ENCODE measurements around the gene PTTG1IP. TPM values are rescaled to one million over a fixed set of nuclear protein-coding genes. Genes with fewer than 3 reads are reported as not detected.
"Not testable (repeated sequence)": the region's sequence is repeated elsewhere in the genome, so short reads cannot be mapped to it uniquely, and the experiment has no call there.

The PTTG1IP gene
- polyA plus RNA-seq, 4 donors: 187 to 301 (median 285) TPM

DNA sequence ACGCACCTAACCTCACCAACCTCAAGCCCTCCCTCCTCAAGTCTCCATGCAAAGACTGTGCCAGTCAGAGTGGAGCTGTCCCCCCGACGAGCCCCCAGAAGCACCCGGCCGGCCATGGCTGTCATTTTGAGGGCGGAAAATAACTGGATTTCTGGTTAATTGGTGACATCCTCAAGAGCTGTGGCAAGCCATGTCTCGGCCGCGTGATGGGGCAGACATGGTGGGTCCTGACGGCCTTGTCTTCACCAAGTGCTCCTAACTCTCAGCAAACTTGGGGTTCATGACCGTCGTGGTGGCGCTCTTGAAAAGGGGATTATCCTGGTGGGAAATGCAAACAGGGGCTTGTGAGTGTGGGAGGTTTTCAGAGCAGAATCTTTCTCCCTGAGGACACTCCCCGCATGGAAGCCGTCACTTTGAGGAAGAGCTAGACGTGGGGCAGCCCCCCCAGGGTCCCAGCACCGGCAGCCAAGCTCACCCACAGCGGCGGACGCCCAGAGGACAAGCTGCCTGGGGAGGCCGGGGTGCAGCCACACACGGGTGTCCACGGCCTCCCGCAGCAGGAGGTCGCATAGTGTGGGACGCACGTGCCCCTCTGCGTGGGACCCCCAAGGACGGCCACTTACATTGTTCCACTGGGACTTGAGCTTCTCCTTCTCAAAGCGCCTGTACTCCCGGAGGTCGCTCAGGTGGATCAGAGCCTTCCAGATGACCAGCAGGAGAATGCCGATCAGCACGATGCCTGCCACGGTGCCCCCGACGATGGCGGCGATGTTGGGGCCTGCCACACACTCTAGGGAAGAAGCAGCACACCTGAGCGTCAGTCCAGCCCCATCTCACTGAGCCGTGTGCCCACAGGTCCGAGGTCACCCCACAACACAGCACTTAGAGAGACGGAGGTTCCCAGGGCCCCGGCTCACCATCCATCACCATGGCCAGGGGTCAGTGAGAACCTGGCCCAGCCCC is 12.9 kb upstream of the PTTG1IP start:
- no peak for DNase-seq (ENCODE audit: low read depth in 4 of 4, low spot score in 3 of 4)

DNA sequence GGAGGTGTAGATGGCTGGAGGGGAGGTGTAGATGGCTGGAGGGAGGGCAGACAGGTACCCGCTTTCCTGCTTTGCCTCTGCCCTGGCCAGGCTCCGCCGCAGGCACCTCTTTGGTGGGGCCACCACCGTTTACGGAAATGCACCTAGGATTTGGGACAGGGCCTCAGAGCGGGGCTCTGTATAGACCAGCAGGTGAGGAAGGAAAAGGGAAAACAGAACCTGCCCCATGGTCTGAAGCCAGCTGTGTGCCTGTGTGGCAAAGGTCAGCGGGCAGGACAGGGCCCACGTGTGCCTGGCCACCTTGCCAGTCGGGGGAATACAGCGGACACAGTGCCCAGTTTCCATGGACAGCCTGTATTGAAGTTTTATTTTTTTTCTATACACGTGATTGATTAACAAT is 12.1 kb upstream of the PTTG1IP start:
- no peak for DNase-seq (ENCODE audit: low read depth in 4 of 4, low spot score in 3 of 4)

DNA sequence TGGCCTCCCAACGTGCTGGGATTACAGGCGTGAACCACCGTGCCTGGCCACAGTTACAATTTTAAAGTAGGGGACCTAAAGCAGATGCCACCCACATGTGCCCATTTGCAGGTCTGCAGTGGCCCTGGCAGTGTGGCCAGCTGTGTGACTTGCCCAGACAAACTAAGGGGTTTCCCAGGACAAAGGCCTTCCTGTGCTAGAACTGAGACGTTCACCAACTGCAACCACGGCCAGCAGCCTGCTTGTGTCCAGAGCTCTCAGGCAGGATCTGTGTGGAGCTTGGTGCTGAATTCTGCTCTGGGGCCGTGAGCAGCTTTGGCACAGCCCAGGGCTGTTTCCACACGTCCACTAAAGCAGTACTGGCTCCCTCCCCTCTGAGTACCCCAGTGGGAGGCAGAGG is 10.6 kb upstream of the PTTG1IP start:
- no peak for DNase-seq (ENCODE audit: low read depth in 4 of 4, low spot score in 3 of 4)

GRCh38 chr21:44883250-44883649 is 9.8 kb upstream of the PTTG1IP start:
- no peak for DNase-seq (ENCODE audit: low read depth in 4 of 4, low spot score in 3 of 4)

DNA sequence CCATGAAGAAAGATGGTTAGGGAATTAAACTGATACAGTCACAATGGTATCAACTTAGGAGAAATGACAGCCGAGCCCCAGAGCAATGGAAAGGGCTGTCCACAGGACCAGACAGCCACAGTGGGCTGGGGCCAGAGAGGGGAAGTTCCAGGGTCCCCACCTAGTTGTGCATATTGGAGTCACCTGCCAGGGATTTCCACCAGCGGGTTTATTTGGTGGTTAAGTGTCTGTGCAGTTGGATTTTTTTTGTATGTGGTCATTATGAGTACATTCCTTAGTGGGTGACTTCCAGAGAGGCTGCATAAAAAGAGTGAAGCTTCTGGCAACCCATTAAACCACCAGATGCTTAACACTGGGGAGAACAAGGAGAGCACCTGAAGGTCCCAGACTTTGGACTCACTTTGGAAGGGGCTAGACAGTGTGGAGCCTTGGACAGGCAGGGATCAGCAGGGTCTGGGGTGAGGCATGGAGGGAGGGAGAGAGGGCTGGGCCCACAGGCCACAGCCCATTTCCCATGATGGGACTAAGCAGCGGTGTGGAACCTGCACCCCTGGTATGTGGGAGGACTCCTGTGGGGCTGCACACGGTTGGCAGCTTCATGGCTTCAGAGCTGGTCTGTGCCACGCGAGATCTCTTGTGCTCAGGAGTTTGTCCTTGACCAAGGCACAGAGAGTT is 7.8 kb upstream of the PTTG1IP start:
- DNase-seq (ENCODE audit: low read depth in 4 of 4, low spot score in 3 of 4): no peak

DNA sequence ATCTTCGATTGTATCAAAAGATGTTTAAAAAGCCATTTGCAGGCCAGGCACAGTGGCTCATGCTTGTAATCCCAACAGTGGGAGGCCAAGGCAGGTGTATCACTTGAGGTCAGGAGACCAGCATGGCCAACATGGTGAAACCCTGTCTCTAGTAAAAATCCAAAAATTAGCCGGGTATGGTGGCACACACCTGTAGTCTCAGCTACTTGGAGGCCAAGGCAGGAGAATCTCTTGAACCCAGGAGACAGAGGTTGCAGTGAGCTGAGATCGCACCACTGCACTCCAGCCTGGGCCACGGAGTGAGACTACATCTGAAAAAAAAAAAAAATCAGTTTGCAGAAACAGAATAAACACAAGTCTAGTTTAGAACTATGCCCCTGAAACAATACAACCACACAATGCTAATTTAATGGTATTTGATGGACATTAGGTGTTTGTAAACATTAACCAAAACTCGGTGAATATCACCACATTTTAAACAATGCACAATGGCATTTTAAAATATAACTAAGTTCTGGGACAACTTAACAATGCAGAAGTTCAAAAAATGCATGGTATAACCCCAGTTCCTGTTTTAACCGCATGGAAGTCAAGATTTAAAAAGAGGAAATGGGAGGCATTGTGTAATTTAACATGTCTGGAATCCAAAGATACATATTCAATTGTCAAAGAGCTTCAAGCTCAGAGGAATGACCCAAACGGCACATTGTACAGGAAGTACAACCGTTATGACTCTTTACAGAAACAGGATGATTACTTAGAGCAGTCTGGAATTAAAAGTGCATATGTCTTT is 7.1 kb upstream of the PTTG1IP start:
- DNase-seq (ENCODE audit: low read depth in 4 of 4, low spot score in 3 of 4): no peak

- not testable (repeated sequence) for DNase-seq (ENCODE audit: low read depth in 4 of 4, low spot score in 3 of 4)
Measured at GRCh38 chr21:44879238-44879637, 5.7 kb upstream of the PTTG1IP start.

DNA sequence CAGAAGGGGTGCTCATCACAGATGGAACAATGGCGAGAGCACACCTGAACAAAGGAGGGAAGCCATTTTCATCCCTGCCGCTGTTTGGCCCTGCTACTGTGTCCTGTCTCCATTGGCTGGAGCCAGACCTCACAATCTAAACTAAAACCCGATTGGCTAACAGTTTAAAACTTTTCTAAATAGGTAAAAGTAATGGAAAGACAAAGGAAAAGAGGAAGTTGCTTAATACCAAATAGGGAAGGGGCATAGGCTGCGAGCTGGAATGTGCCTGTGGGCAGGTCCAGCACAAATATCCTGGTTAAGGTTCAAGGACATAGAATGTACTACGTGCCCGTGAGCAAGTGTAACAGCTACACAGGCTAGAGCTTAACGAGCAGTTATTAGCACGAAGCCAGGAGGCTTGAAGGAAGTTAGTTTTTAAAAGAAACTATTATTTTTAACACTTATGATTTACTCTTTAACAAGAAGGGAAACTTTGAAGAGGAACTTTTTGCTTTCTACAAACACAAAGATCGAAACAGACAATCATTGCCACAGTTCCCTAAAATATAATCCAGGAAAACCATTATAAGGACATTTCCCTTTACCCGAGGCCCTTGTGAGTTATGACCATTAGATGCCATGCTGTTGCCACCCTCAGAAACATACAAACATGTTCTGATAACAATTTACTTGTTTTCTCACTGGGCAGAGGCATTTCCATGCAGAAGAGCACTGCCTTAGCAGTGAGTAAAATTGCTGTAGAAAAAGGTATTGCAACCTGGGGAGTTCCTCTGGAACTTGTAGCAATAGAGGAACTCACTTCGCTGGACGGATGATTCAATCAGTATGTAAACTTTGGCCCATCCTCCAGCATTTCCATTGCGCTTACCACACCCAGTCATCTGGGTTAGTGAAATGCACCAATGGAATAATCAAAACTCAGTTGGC is 4.8 kb upstream of the PTTG1IP start:
- DNase-seq (ENCODE audit: low read depth in 4 of 4, low spot score in 3 of 4): no peak

DNA sequence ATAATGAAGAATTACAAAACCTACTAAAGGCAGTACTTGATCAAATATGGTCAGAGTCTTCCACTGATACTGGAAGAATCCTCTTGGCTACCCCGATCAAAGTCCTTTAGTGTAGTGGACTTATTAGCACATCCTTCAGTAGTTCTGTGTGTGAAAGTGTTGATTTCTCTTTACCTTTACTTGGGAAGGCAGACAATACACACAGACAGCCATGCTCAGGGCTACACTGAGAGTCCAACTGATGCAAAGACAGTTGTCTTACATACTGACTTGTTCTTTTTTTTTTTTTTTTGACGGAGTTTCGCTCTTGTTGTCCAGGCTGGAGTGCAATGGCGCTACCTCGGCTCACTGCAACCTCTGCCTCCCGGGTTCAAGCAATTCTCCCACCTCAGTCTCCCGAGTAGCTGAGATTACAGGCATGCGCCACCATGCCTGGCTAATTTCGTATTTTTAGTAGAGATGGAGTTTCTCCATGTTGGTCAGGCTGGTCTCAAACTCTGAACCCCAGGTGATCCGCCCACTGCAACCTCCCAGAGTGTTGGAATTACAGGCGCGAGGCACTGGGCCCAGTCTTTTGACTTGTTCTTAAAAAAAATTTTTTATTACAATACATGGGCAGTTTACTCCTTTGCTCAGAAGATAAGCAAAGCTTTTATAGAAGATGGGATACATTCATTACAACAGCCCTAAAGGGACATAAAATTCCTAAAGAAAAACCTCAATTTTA is 3.5 kb upstream of the PTTG1IP start:
- no peak for DNase-seq (ENCODE audit: low read depth in 4 of 4, low spot score in 3 of 4)

DNA sequence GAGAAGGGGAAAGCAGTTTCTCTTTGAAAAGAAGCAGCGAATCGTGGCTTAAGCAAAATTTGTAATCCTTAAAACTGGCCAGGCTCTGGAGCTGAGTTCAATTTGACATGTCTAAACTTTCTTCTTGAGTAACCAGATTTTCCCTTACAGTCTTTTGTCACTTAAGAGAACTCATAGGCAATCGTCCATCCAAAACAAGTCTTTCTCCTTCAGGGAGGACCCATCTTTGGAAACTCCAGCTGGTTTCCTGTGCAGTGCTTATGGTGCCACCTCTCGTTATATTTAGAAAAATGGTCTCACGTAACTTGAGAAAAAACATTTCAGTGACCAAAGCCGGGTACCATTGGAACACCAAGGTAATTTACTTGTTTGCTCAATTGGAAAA is 1.8 kb upstream of the PTTG1IP start:
- no peak for DNase-seq (ENCODE audit: low read depth in 4 of 4, low spot score in 3 of 4)

- no peak for DNase-seq (ENCODE audit: low read depth in 4 of 4, low spot score in 3 of 4)
Measured at GRCh38 chr21:44874497-44875315, 1.2 kb upstream of the PTTG1IP start.

GRCh38 chr21:44874240-44874496 is 678 bp upstream of the PTTG1IP start:
- no peak for DNase-seq (ENCODE audit: low read depth in 4 of 4, low spot score in 3 of 4)

DNA sequence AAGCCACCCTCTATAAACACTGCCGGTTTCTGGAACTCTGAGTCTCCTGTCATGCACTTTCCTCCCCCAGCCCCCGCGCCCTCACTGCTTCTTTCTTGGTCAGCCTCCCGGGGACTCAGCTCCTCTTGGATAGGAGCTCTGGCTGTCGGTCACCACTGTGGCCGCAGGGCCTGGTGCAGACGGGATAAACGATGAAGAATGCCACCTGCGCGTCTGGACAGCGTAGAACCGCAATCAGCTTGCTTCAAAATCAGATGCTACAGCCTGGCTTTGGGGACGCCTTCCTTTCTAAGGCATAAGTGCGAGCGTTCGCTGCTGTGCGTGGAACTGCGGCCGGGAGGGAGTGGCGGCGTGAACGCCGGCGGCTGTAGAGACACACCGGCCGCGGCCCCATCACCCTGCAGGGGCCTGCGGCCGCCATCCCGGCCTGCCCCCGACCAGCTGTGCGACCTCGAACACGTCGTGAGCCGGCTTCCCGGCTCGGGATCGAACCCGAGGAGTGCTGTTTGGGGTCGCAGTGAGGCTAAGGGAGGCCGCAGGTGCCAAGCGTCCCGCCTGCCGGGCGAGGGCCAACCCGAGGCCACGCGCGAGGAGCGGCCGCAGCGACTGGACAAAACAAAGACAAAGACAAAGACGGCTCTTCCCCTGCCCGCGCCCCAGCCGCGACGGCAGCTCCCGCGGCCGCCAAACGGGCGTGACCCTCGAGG is 688 bp downstream of the PTTG1IP start:
- DNase-seq (ENCODE audit: low read depth in 4 of 4, low spot score in 3 of 4): no peak

- no peak for DNase-seq (ENCODE audit: low read depth in 4 of 4, low spot score in 3 of 4)
Measured at GRCh38 chr21:44872323-44872648, 1.2 kb downstream of the PTTG1IP start.

DNA sequence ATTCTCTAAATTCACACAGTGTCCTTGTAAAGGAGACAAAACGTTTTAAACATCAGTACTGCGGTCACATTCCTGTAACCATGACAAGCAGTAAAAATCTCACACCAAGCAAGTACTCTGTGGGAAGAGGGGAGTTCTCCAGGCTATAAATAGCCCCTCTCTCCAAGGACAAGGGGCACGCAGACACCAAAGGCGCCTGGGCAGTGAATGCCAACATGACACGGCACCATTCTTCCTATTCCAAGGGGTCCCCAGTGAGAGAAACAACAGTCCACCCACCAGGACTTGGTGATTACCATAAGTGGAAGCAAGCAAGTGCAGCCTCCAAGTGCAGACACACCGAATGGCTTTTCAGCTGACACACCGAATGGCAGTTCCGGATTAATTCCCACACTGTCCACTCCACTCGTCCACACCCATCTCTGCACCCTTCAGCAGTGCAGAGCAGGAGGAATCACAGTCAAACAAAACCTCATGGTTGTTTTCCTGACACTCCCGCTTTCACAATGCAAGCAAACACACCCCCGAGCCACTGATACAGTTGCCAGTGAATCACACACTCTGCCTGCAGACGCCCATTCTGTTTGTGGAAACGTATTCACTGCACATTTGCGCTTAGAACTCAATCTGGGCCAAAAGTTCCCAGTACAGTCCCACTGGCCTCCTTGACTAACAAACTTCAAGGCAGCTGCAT is 1.8 kb downstream of the PTTG1IP start:
- no peak for DNase-seq (ENCODE audit: low read depth in 4 of 4, low spot score in 3 of 4)

- no peak for DNase-seq (ENCODE audit: low read depth in 4 of 4, low spot score in 3 of 4)
Measured at GRCh38 chr21:44870748-44871495, 2.6 kb downstream of the PTTG1IP start.

All from left renal pelvis (tissue), 4 donors.